Measurements from ENCODE around the gene RGL1.

Gene RGL1

DNA sequence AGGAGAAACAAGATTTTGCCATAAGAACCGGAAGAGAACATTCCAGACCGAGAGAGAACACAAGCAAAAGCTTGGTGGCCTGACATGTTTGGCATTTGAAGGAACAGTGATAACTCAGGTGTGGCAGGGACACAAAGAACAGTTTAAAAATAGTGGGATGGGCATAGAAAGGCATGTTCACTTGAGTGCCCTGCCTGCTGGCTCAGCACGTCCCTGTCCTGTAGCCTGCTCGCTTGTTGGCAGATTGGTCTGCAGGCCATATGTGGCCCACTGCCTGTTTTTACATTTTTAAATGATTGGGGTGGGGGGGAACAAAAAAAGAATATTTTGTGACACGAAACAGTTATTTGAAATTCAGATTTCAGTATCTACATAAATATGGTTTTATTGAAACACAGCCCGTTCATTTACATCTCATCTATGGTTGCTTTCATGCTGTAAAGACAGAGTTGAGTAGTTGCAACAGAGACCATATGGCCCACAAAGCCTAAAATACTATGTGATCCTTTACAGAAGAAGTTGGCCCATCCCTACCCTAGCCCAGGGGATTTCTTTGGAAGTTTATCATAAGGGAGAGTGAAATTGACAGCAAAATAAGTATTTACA lies 100.7 kb downstream of the RGL1 start:
- DNase-seq (ENCODE audit: low spot score), result no peak
- in situ Hi-C loops (cut with MboI; ENCODE audit: low pct_unique_long_range_greater_than_20kb, low sequenced_read_pairs, unreplicated experiment), result no loop called here
- TF ChIP-seq, protein P1, sequence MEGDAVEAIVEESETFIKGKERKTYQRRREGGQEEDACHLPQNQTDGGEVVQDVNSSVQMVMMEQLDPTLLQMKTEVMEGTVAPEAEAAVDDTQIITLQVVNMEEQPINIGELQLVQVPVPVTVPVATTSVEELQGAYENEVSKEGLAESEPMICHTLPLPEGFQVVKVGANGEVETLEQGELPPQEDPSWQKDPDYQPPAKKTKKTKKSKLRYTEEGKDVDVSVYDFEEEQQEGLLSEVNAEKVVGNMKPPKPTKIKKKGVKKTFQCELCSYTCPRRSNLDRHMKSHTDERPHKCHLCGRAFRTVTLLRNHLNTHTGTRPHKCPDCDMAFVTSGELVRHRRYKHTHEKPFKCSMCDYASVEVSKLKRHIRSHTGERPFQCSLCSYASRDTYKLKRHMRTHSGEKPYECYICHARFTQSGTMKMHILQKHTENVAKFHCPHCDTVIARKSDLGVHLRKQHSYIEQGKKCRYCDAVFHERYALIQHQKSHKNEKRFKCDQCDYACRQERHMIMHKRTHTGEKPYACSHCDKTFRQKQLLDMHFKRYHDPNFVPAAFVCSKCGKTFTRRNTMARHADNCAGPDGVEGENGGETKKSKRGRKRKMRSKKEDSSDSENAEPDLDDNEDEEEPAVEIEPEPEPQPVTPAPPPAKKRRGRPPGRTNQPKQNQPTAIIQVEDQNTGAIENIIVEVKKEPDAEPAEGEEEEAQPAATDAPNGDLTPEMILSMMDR (IDR thresholded peaks at IDR 0.05; ENCODE audit: extremely low read depth, insufficient read depth, missing control alignments), result no peak

DNA sequence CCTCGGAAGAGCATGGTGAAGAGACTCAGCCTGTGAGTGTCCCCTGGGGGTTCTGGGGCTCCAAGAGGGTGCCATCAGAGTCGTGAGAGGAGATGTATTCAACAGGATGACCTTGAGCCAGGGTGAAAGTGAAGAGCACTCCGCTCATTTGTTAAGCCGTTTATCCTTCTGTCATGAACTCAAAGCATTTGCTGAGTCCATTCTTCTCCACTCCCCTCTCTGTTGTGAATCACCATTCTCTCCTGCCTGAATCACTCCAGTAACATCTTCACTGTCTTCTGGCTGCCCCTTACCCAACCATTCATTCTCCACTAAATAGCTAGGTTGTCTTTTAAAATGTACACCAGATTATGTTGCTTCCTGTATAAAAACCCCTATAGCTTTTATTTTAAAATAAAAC lies 102.2 kb downstream of the RGL1 start:
- no peak for DNase-seq (ENCODE audit: low spot score)
- in situ Hi-C loops (cut with MboI; ENCODE audit: low pct_unique_long_range_greater_than_20kb, low sequenced_read_pairs, unreplicated experiment), result no loop called here
- TF ChIP-seq, protein P1 (IDR thresholded peaks at IDR 0.05; ENCODE audit: extremely low read depth, insufficient read depth, missing control alignments), result no peak

DNA sequence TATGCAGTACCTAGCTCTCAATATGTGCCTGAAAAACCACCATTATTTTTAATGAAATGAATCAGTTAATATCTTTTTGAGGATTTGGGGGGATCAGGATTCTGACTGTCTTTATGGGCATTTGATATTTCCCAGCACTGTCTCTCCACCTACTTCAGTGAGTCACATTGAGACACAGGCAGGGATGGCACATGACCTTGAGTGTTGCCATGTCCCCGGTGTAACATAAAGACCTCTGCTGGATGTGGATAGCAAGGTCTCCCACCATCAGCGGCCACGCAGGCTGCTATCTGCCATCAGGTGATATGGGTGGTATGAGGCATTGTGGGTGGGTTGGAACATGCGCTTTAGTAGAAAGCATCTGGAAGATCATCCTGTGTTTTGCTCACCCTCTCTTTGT lies 103.2 kb downstream of the RGL1 start:
- TF ChIP-seq, protein P1 (IDR thresholded peaks at IDR 0.05; ENCODE audit: extremely low read depth, insufficient read depth, missing control alignments), result no peak
- in situ Hi-C loops (cut with MboI; ENCODE audit: low pct_unique_long_range_greater_than_20kb, low sequenced_read_pairs, unreplicated experiment), result no loop called here
- no peak for DNase-seq (ENCODE audit: low spot score)

DNA sequence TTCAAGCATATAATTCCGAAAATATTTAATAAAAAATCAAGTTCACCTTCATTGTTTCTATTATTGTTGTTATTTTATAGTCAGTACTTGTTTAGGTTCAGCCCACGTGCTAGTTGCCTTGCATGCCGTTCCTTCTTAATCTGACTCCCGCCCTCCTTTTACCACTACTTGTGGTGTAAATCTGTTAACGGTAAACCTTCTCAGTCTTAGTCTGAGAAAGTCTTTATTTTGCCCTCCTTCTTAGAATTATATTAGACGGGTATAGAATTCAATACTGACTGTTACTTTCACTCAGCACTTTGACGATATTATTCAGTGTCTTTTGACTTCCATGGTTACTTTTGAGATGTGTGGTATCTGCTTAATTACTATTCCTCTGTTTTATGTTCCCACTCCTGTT lies 104.8 kb downstream of the RGL1 start:
- TF ChIP-seq, protein P1 (IDR thresholded peaks at IDR 0.05; ENCODE audit: extremely low read depth, insufficient read depth, missing control alignments), result no peak
- in situ Hi-C loops (cut with MboI; ENCODE audit: low pct_unique_long_range_greater_than_20kb, low sequenced_read_pairs, unreplicated experiment), result no loop called here
- no peak for DNase-seq (ENCODE audit: low spot score)

DNA sequence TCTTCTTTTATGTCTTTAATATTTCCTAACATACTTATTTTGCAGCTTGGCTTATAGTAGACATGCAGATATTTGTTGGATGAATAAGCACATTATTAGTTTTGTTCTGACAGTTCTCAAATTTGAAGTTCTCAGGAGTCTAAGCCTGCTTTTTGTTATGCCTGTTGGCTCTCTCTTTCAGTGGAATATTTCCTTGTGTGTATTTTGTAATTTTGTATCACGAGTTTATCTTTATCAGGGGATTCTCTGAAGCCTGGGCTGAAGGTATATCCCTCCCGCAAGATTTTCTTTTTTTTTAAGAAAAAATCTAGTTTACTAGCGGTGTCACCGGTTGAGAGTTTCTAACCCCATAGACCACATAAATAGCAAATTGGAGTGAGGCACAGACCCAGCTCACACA lies 105.9 kb downstream of the RGL1 start:
- TF ChIP-seq, protein P1 (IDR thresholded peaks at IDR 0.05; ENCODE audit: extremely low read depth, insufficient read depth, missing control alignments), result no peak
- in situ Hi-C loops (cut with MboI; ENCODE audit: low pct_unique_long_range_greater_than_20kb, low sequenced_read_pairs, unreplicated experiment), result no loop called here
- DNase-seq (ENCODE audit: low spot score), result no peak

DNA sequence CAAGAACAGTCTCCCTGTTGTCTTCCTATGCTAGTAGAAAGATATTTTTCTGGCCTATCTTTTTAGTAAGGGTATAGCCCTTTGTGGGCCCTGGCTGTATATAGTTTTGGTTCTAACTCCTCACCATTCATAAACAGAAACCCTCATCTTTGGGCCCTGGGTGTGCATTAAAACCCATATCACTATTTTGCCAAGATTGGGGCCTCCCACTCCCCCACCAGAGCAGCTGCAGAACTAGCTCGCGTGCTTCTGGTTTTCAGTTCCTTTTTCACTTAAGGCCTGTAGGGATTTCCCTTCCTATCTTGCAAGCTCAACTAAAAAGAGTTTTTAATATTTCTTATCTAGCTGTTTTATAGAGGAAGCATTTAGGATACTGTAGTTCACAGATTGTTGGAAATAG lies 106.4 kb downstream of the RGL1 start:
- TF ChIP-seq, protein P1 (IDR thresholded peaks at IDR 0.05; ENCODE audit: extremely low read depth, insufficient read depth, missing control alignments), result no peak
- in situ Hi-C loops (cut with MboI; ENCODE audit: low pct_unique_long_range_greater_than_20kb, low sequenced_read_pairs, unreplicated experiment), result no loop called here
- DNase-seq (ENCODE audit: low spot score), result peak; percentile 64
